Astrocyte (in vitro differentiated cells and primary cell): ENCODE data around the gene EFNA1.

Experiments
- EZH2 ChIP-seq: IDR thresholded peaks from 2 replicates; pipeline ENCODE4 v1.6.1; 2012; ENCODE audit warnings: mild to moderate bottlenecking, low read length, inconsistent platforms; ENCODE audit not compliant: insufficient read depth
- TF ChIP-seq, protein P1 (sequence below): IDR thresholded peaks from 2 replicates; pipeline ENCODE4 v1.5.1; 2011; ENCODE audit warnings: low read depth, mild to moderate bottlenecking, inconsistent platforms, low read length, moderate library complexity; ENCODE audit not compliant: insufficient read depth

DNA sequence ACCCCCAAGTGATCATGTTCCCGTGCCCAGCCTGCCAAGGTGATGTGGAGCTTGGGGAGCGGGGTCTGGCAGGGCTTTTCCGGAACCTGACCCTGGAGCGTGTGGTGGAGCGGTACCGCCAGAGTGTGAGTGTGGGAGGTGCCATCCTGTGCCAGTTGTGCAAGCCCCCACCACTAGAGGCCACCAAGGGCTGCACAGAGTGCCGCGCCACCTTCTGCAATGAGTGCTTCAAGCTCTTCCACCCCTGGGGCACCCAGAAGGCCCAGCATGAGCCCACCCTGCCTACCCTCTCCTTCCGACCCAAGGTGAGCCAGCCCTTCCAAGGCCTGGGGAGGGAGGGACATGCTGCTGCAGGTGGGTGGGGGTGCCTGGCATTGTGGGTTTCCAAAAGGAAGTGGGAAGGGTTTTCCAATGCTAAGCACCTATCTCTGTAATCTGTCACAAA is 48.3 kb downstream of the EFNA1 start:
- no peak for TF ChIP-seq EZH2
- TF ChIP-seq, protein P1, sequence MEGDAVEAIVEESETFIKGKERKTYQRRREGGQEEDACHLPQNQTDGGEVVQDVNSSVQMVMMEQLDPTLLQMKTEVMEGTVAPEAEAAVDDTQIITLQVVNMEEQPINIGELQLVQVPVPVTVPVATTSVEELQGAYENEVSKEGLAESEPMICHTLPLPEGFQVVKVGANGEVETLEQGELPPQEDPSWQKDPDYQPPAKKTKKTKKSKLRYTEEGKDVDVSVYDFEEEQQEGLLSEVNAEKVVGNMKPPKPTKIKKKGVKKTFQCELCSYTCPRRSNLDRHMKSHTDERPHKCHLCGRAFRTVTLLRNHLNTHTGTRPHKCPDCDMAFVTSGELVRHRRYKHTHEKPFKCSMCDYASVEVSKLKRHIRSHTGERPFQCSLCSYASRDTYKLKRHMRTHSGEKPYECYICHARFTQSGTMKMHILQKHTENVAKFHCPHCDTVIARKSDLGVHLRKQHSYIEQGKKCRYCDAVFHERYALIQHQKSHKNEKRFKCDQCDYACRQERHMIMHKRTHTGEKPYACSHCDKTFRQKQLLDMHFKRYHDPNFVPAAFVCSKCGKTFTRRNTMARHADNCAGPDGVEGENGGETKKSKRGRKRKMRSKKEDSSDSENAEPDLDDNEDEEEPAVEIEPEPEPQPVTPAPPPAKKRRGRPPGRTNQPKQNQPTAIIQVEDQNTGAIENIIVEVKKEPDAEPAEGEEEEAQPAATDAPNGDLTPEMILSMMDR, result no peak
